ENCODE measurements around the gene TRMT44. TPM values are rescaled to one million over a fixed set of nuclear protein-coding genes. Genes with fewer than 3 reads are reported as not detected.

TRMT44 gene
- total and polyA plus RNA-seq, 2 donors (not counting 1 experiment from before 2014, with no cell fraction given) = 13.3 to 37.4 TPM

GRCh38 chr4:8525383-8526120 lies 85.0 kb downstream of the TRMT44 start:
- TF ChIP-seq CTCF (IDR thresholded peaks at IDR 0.05) (no peak), EZH2 (IDR thresholded peaks at IDR 0.05; ENCODE audit: borderline replicate concordance, insufficient read depth, low read depth, low read length, poor library complexity, severe bottlenecking) (no peak)
- Mint-ChIP-seq H3K4me1 (no peaks in the 10 kb centered on the region), H3K27ac (no peak overlapping the region), H3K27me3 (no peaks in the 10 kb centered on the region), H3K9me3 (ENCODE audit: insufficient read depth) (no peaks in the 10 kb centered on the region), H3K4me3 (no peak overlapping the region)
- DNase-seq (no peak), ATAC-seq (ENCODE audit: low read depth) (no peak)
- Histone ChIP-seq H3K9me3 (ENCODE audit: control extremely low read depth in 1 of 3, control insufficient read depth in 2 of 3, insufficient read depth in 1 of 3, low read length in 2 of 3) (peaks cover 0 to 10% (median 3%) of the 10 kb centered on the region in 3 donors), H3K36me3 (replicated peaks in 1 of 2; ENCODE audit: control extremely low read depth in 1 of 2, control insufficient read depth in 1 of 2, extremely low read depth in 1 of 2, insufficient read depth in 2 of 2, low read length in 1 of 2) (no peaks in the 10 kb centered on the region), H3K4me1 (ENCODE audit: control insufficient read depth in 2 of 2, insufficient read depth in 2 of 2, low read length in 2 of 2) (no peaks in the 10 kb centered on the region), H4K20me1 (ENCODE audit: control insufficient read depth, insufficient read depth, low read length, poor library complexity, severe bottlenecking) (no peaks in the 10 kb centered on the region), H3K4me3 (ENCODE audit: control extremely low read depth in 1 of 5, extremely low read depth in 1 of 5, insufficient read depth in 1 of 5, low read depth in 2 of 5, low read length in 4 of 5) (no peak overlapping the region), H3K9ac (ENCODE audit: low read length) (no peak overlapping the region), H3K27ac (ENCODE audit: low read length in 2 of 2) (no peak overlapping the region), H2AFZ (ENCODE audit: insufficient read depth, low read depth, low read length, poor library complexity, severe bottlenecking) (no peak overlapping the region), H3K27me3 (replicated peaks in 1 of 4; ENCODE audit: control extremely low read depth in 1 of 4, control insufficient read depth in 3 of 4, insufficient read depth in 4 of 4, low read length in 3 of 4) (no peaks in the 10 kb centered on the region), H3K79me2 (ENCODE audit: control insufficient read depth, insufficient read depth, low read length) (no peaks in the 10 kb centered on the region), H3K4me2 (replicated peaks; ENCODE audit: low read depth, low read length, poor library complexity, severe bottlenecking) (no peak overlapping the region)
- POLR2A ChIA-PET = no interaction called here
- intact Hi-C loops (cut with micrococcal nuclease) = no loop called here
- WGBS (ENCODE audit: insufficient coverage) = 84% methylated on average over 12 of the region's 16 CpGs
- CTCF ChIA-PET = no interaction called here

Small RNAs within 50 kb of the gene (small RNA-seq; reads per million reads assigned to genes)
- not detected for gene RNA5SP152 (ENCODE audit: insufficient read length, low read depth, low replicate concordance)

Other genes starting within 250 kb of the TRMT44 start
- 388 and 396 TPM in 2 replicates for gene SH3TC1, start 241.5 kb upstream of the TRMT44 start, total RNA-seq
- 63.8 and 112 TPM in 2 replicates for gene SH3TC1, start 241.5 kb upstream of the TRMT44 start, polyA plus RNA-seq
- gene HTRA3, start 171.0 kb upstream of the TRMT44 start, total RNA-seq = not detected in 2 replicates
- not detected in 2 replicates for gene HTRA3, start 171.0 kb upstream of the TRMT44 start, polyA plus RNA-seq
- gene ACOX3, start 54 bp upstream of the TRMT44 start, total RNA-seq = 20.7 and 23.1 TPM in 2 replicates
- 4.6 and 5.8 TPM in 2 replicates for gene ACOX3, start 54 bp upstream of the TRMT44 start, polyA plus RNA-seq
- gene GPR78, start 139.6 kb downstream of the TRMT44 start, total RNA-seq = not detected in 2 replicates
- gene GPR78, start 139.6 kb downstream of the TRMT44 start, polyA plus RNA-seq = not detected in 2 replicates
- not detected in 2 replicates for gene CPZ, start 152.0 kb downstream of the TRMT44 start, total RNA-seq
- not detected in 2 replicates for gene CPZ, start 152.0 kb downstream of the TRMT44 start, polyA plus RNA-seq